NCI-H774 (cell line): Measurements from ENCODE around the gene MT1F.
"Not testable (repeated sequence)": the region's sequence is repeated elsewhere in the genome, so short reads cannot be mapped to it uniquely, and the experiment has no call there.

Source experiments
- DNase-seq: peaks from one replicate; lab custom pipeline; 2025; lab: John Stamatoyannopoulos, UW

Gene MT1F

GRCh38 chr16:56645311-56645710 lies 12.4 kb upstream of the MT1F start:
- no peak for DNase-seq

- DNase-seq = no peak
Observed at GRCh38 chr16:56645838-56646237, 11.9 kb upstream of the MT1F start.

GRCh38 chr16:56647641-56648431 lies 9.9 kb upstream of the MT1F start:
- no peak for DNase-seq

GRCh38 chr16:56649271-56649670 lies 8.5 kb upstream of the MT1F start:
- no peak for DNase-seq

GRCh38 chr16:56649820-56650219 lies 7.9 kb upstream of the MT1F start:
- DNase-seq = no peak

GRCh38 chr16:56651586-56651985 lies 6.2 kb upstream of the MT1F start, which contains the start of gene MT1B:
Gene MT1B (plus strand): TSS chr16:56651886. CDS start chr16:56651954, 68 bp downstream.
- DNase-seq = no peak

- no peak for DNase-seq
Observed at GRCh38 chr16:56652600-56652999, 5.2 kb upstream of the MT1F start.

GRCh38 chr16:56653218-56653617 lies 4.5 kb upstream of the MT1F start:
- no peak for DNase-seq

- DNase-seq = no peak
Observed at GRCh38 chr16:56658327-56658875, 642 bp downstream of the MT1F start.

- no peak for DNase-seq
Observed at GRCh38 chr16:56662357-56663354, 4.9 kb downstream of the MT1F start.

GRCh38 chr16:56664506-56664905 lies 6.7 kb downstream of the MT1F start:
- DNase-seq = no peak

- DNase-seq = not testable (repeated sequence)
Observed at GRCh38 chr16:56665286-56666261, 7.8 kb downstream of the MT1F start.

GRCh38 chr16:56667581-56668571 lies 10.1 kb downstream of the MT1F start, which contains the start of gene MT1G:
Gene MT1G (minus strand): TSS chr16:56668065. CDS start chr16:56667993, 72 bp downstream.
- peak; percentile 33 for DNase-seq

- DNase-seq = no peak
Observed at GRCh38 chr16:56669005-56669839, 11.5 kb downstream of the MT1F start, which contains the start of gene MT1H. Gene MT1H (plus strand): TSS chr16:56669814. CDS start chr16:56669885, 71 bp downstream.

GRCh38 chr16:56669840-56670619 lies 12.3 kb downstream of the MT1F start:
- no peak for DNase-seq

GRCh38 chr16:56670620-56670934 lies 12.8 kb downstream of the MT1F start:
- DNase-seq = no peak

GRCh38 chr16:56671691-56672090 lies 13.9 kb downstream of the MT1F start:
- DNase-seq = not testable (repeated sequence)

- DNase-seq = not testable (repeated sequence)
Observed at GRCh38 chr16:56672171-56672570, 14.4 kb downstream of the MT1F start.
